NCI-H510A treated with DMSO at 0.1 percent for 48 hours (cell line): Measurements from ENCODE around the gene SMURF2.
"Not testable (repeated sequence)": the region's sequence is repeated elsewhere in the genome, so short reads cannot be mapped to it uniquely, and the experiment has no call there.

Experiments used
- DNase-seq: peaks from one replicate; lab custom pipeline; 2025; lab: John Stamatoyannopoulos, UW

SMURF2 gene

GRCh38 chr17:64630309-64631223 lies 31.5 kb downstream of the SMURF2 start:
- DNase-seq, result no peak

DNA sequence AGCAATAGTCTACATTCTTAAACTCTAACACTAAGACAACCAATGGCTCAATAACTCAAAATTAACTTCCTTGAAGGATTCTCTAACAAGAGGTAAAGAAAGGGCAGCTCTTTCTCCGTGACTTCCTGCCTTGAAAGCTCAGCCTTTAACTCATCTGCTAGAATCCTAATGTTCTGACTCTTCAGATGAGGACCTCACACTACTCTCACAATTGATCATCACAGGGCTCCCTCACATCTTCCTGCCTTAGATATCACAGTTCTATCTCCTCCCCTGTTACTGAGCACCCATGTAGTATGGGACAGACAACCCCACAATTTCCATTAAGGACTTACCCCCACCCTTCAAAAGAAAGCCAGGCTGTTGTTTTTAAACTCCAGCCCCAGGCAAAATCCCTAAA lies 33.5 kb downstream of the SMURF2 start:
- DNase-seq, result no peak

DNA sequence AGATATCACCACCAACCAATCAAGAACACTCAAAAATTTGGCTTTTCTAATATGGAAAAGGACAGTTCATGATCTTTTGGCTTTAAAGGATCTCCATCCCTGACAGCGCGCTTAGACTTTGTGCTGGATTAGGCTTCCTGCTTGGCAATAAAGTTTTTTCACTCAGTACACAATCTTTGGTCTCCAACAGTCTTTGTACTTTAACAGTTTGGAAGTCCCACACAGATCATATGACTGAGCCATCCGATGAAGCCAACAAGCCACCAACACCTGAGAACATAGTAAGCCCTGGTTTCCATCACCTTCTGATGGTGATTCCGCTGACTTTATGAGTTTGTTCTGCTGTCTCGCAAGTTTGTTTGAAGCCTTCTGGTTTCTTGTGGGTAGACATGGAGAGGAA lies 34.3 kb downstream of the SMURF2 start:
- no peak for DNase-seq

DNA sequence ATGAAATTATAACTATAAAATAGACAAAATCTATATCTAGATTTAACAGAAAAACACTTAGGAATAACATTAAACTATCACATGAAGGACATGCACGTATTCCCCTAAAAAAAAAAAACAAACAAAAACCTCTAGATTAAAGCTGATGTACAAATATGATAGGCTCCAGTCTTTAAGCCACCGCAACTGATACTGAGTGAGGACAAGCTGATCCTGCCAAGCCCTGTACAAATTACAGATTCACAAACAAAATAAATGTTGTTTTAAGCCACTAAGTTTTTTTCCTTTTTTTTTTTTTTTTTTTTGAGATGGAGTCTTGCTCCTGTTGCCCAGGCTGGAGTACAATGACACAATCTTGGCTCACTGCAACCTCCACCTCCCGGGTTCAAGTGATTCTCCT lies 35.3 kb downstream of the SMURF2 start:
- DNase-seq, result no peak

GRCh38 chr17:64625541-64625940 lies 36.6 kb downstream of the SMURF2 start:
- no peak for DNase-seq

DNA sequence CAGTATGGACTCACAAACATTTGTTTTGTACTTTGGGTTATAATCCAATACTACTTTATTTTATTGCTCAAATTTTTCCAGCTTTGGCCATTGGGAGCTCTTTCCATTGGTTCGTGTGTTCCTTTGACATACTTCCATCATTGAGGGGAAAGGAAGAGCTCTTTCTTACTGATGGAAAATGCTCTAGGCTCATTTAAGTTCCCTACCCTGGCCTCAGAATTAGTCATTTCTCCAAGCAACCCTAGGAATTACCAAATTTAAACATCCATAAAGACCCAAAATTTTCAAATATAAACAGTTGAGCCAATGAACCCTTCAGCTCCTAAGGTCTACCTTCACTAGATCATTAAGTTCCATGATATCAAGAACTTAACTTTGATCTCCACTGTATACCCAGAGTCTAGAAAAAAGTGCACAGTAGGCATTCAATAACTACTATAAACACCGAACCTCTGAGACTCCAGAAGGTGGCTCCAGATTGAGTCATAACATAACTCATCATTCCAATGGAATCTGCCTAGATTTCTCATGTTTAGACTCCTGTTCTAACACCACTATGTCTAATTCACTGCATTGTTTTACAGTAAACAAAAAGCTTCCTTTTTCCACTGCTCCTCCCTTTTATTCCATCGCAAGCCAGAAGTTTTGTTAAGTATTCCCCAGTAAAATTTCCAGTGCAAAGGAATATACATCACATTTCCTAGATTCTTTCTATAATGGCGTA lies 39.0 kb downstream of the SMURF2 start:
- no peak for DNase-seq

DNA sequence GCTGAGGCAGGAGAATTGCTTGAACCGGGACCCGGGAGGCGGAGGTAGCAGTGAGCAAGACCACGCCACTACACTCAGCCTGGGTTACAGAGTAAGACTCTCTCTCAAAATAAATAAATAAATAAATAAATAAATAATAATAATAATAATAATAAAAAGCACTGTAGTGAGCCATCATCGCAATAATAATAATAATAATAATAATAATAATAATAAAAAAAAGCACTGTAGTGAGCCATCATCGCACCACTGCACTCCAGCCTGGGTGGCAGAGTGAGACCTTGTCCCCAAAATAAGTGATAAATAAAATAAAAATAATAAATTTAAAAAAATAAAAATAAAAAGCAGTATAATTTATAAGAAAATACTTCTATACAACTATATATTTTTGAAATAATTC lies 40.3 kb downstream of the SMURF2 start:
- DNase-seq, result no peak

GRCh38 chr17:64618848-64619247 lies 43.3 kb downstream of the SMURF2 start:
- no peak for DNase-seq

- no peak for DNase-seq
Measured at GRCh38 chr17:64617125-64617780, 44.9 kb downstream of the SMURF2 start.

DNA sequence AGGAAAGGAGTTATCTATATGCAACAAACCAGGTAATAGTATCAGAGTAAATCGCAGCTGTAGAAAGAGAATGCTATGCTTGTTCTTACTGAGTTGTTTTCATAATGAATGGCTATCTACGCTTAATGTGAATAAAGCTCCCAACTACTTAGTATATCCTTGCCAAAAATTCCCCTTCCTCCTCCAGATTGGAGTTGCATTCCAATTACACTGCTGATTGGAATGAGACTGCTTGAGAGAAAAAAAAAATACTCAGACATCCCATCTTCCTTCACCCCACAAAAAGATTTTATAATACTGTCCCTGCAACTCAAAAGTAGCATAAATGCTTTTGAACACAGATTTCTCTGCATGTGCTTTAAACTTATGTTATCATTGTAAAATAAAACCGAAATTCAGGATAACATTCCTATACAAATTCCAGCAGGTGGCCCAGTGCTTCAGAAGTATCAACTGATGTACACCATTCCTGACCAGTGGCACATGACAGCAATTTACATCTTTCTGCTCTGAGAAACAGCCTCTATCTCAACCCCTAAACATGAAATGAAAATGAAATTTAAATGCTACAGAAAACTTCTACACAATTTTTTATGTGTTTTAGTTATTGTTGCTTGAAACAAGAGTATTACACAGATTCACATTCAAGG lies 47.0 kb downstream of the SMURF2 start:
- DNase-seq, result no peak

GRCh38 chr17:64614266-64615027 lies 47.7 kb downstream of the SMURF2 start:
- DNase-seq, result no peak

DNA sequence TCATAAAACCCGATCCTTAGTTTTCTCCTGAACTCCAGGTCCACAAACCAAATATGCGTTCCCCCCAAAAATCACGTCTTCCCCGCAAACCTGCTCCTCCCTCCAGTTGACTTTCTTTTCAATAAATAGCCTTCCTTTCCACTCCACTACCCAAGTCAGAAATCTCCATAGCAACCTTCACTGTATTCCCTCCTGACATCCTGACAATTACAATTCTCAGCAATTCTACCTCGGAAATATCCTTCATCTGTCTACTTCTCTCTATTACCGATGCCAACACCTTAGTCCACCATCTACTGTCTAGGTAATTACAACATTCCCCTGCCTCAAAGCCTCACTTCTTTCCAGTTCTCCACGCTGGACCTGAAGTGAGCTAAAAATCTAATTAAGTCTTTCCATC lies 50.7 kb downstream of the SMURF2 start:
- DNase-seq, result no peak

DNA sequence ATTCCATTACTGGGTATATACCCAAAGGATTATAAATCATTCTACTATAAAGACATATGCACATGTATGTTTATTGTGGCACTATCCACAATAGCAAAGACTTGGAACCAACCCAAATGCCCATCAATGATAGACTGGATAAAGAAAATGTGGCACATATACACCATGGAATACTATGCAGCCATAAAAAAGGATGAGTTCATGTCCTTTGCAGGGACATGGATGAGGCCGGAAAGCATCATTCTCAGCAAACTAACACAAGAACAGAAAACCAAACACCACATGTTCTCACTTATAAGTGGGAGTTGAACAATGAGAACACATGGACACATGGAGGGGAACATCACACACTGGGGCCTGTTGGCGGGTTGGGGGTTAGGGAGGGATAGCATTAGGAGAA lies 51.9 kb downstream of the SMURF2 start:
- DNase-seq, result not testable (repeated sequence)

DNA sequence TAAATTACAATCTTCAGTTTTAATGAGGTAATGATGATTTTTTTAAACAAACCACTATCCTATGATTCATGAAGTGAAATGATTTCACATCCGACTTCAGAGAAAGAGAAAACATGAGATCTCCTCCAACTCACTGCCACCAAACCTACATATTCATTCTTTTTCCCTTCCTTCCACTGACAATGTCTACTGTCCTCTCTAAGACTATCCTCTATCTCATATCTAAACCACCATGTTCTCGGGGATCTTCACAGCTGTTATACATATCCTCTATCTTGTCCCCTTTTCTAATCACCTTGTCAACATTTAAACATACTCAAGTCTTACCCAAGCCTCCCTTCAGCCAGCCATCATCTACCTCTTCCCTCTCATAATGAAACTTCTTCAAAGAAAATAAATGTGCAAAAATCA lies 53.5 kb downstream of the SMURF2 start:
- no peak for DNase-seq

DNA sequence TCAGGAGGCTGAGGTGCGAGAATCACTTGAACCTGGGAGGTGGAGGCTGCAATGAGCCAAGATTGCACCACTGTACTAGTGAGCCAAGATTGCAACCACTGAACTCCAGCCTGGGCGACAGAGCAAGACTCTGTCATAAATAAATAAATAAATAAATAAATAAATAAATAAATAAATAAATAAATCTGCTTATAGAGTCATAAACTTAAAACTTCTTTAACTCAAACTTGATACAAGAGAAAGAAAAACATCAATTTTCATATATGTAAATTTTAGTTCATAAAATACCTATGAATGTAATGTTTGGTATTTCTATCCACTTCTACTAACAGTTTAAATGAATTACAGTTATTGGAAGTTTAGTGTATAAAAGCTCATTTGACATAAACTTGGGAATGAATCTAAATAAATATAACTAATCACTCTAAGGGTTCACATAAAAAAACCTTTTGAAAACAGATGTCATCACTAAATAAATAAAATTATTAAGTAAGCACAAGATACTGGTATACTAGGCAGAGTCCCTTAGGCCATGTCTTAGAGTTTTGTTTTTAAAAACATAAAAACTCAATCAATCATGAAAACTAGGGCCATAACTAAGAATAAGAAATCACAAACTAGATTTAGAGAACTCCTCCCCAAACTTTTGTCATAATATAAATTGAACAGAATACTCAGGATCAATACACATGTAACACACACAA lies 54.1 kb downstream of the SMURF2 start:
- no peak for DNase-seq

GRCh38 chr17:64604532-64604931 lies 57.6 kb downstream of the SMURF2 start:
- DNase-seq, result not testable (repeated sequence)

DNA sequence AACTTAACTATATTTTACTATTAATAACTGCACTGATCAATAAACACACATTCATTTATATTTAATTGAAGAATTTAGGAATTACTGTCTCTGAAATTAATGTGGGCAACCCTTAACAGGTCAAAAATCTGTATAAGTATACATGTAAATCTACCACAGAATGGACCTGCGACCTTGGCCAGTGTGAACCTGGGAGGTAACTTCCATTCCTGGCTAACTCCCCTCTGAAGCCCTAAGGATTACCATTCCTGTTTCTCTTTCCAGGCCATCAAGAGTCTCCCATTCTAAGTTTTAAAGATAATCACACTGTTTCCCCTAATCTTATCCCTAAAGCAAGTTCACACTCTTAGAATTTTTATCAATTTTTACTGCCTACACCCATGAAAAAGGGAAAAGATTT lies 58.1 kb downstream of the SMURF2 start:
- no peak for DNase-seq

GRCh38 chr17:64599827-64600226 lies 62.3 kb downstream of the SMURF2 start:
- no peak for DNase-seq

DNA sequence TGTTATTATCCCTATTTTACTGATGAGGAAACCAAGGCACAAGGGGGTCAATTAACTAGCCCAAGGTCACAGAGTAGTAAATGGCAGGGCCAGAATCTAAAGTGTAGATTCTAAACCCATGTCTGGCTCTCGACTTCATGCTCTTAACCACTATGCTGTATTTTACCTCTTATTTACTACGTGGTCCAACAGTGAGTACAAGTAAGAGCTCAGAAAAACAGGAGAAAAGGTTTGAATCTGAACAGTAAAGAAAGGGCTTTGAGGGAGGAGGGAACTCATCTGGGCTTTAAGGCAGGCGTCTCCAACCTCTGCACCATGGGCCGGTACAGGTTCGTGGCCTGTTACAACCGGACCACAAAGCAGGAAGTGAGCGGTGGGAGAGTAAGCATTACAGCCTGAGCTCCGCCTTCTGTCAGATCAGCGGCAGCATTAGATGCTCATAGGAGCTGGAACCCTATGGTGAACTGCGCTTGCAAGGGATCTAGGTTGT lies 62.9 kb downstream of the SMURF2 start:
- DNase-seq, result no peak

DNA sequence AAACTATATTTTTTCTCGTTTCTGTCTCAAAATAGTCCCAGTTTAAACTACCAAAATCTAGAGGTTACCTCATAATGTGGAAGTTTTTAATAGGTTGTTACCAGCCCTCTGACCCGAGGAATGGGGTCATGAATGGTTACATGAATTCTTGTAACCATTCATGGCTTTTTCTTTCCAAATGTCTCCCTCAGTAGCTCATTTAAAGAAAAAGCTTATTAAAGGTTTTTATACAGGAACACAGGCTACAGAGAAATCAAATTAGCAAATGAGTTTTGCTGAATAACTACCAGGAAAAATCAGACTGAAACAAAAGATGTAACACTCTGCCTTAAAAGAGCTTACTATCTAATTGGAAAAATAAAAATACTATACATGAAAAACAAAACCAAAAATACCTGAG lies 63.4 kb downstream of the SMURF2 start:
- no peak for DNase-seq

GRCh38 chr17:64596988-64597387 lies 65.1 kb downstream of the SMURF2 start:
- no peak for DNase-seq
